Measurements from ENCODE around the gene CLEC2A.

The CLEC2A gene

DNA sequence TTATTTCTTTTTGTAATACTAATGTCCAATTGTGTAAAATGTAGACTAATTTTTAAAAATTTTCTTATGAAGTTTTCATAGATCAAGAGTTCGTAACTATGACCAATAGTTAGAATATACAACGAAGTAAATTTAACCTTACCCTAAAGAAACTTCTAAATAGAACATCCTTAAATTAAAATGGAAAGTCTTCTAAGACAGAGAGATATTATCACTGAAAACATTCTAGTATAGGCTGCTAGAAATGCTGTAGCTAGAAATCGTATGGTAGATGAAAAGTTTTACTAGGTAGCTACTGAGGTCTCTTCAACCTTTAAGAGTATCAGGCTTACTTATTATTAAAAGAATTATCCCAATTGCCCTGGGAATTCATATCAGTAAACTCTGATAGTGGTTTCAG lies 925 bp downstream of the CLEC2A start:
- no peak for DNase-seq

DNA sequence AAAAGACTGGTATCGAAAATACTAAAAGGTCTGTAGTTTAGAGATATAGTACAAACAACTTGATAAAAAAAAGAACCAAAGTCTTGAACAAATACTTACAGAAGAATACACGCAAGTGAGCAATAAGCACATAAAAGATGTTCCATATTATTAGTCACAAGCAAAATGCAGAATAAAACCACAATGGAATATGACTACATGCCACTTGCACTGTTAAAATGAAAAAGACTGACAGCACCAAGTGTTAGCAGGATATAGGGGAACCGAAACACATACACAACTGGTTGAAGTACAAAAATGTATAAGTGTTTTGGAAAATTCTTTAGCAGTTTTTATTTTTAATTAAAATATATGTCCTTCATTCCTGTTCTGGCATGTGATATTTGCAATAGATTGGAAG lies 3.6 kb downstream of the CLEC2A start:
- no peak for DNase-seq

DNA sequence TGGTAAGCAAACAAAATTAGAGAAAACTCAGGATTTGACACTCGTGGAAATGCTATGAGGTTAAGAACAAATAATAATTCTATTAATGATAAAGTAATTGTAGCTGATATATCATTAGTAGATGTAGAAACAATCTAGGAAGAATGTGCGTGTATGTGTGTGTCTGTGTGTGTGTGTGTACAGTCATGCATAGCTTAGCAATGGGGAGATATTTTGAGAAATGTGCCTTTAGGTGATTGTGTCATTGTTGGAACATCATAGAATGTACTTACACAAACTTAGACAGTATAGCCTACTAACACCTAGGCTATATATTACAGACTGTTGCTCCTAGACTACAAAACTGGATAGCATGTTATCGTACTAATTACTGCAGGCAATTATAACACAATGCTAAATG lies 5.3 kb downstream of the CLEC2A start:
- no peak for DNase-seq

DNA sequence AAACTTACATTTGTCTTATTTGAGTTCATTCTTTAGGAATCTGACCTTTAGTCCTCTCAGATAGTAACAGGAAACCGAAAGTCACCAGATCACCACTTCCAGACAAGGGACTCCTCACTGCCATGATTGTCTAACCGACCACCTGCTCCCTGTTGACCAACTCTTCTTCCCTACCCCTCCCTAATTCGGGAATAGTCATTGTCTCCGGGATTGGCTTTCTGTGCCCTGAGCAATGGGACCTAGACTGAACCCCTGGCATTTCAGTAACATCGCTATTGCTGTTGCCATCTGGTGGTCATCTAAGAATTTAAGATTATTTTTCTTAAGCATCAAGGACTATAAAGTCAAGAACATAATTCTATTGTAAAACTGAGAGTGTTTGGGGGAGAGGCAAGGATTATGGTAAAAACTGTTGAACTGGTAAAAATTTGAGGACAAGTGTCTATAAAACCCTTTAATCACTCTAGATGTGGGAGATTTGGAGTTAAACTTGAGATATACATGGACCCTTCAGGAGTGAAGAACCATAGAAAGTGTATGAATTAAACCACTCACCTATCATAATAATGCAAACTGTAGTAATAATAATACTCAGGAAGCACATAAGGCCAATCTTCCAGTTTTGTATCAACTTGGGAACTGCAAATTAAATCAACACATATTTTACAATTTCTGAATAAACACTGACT lies 6.3 kb downstream of the CLEC2A start:
- no peak for DNase-seq

DNA sequence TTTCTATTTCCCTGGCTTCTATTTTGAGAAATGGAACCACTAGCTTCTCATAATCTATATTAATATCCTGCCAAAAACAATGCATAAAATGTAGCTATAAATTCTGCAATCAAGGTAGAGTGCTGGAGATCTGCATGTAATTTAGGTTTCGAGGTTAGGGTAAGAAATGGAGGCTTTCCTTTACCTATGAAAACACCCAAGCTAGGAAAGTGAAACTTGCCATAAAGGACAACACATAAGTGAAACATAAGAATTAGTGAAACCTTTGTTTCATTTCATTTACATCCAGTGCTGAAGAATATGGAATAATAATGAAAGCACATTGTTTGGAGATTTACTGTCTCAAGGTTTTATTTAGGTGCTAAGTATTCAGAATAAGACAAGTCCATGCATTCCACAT lies 9.7 kb downstream of the CLEC2A start:
- no peak for DNase-seq

DNA sequence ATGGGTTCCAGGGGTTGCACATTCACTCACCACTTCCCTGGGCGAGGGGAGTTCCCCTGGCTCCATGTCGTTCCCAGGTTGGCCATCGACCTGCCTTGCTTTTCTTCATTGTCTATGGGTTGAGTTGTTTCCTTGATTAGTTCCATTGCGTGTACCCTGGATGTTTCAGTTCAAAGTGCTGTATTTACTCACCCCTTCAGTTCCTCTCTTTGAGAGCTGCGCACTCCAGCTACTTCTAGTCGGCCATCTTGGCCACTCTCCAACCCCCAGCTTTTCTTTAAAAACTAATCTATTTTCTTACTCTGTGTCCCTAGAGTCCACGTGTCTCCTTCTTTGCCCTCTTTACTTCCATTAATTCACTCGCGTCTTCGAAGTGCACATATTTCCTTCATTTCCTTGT lies 11.7 kb downstream of the CLEC2A start:
- DNase-seq = no peak

DNA sequence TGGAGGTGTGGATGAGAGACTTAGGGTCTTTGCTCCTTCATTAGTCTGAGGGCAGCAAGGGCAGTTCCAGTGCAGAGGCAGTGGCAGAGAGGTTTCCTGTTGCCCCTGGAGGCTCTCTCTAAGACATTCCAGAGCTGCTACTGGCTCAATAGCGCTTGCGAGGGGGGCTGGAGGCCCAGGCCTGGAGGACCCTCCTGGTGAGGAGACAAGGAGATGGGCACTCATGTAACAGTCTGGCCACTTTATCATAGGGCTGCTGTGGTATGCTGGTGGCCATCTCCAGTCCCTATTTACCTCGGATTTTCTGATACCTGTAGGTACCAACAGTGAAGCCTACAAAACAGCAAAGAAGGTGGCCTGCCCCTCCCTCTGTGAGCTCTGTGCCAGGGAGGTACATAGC lies 12.7 kb downstream of the CLEC2A start:
- DNase-seq = no peak

DNA sequence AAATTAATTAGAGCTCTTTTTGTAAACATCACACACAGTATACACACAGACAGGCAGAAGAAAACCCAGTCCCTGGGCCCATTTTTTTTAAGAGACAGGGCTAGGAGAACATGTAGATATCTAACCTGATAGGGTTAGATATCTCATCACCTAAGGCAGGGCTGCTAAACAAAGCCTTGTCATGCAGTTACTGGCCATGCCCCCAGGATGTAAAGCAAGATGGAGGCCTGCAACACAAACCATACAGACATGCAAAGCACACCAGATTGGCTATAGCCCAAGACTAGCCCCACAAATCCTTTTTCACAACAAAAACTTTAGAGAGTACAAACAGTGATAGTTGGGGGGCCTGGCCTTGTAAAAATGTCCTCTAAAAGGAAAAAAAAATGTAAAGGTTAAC lies 20.5 kb downstream of the CLEC2A start:
- DNase-seq = no peak

DNA sequence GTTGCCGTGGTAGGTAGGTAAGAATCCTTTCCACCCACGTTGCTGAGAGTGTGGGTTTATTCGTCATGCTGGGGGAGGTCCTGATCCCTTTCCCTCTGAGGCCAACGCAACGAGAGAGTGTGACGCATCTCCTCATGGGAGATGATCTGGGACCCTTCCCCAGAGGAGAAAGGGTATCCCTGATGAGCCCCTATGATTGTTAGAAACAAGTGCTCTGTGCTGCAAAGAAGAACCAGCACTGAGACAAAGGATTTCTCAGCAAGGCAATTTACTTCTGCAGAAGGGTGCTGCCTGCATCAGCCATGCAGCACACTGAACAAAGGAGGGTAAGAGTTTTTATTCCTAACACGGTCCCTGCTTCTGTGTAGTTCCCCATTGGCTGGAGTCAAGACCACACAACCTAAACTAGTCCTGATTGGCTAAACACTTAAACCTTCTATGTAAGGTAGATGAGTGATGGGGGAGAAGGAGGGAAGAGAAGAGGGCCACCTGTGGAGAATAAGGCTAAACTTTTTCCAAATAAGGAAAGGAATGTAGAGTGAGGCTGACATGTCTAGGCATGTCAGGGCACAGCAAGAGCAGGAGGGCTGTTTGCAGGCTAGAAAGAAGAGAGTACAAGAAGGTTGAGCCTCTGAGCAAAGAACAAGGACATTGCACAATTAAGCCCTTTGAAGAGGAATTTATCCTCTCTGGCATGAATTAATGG lies 21.3 kb downstream of the CLEC2A start:
- no peak for DNase-seq

DNA sequence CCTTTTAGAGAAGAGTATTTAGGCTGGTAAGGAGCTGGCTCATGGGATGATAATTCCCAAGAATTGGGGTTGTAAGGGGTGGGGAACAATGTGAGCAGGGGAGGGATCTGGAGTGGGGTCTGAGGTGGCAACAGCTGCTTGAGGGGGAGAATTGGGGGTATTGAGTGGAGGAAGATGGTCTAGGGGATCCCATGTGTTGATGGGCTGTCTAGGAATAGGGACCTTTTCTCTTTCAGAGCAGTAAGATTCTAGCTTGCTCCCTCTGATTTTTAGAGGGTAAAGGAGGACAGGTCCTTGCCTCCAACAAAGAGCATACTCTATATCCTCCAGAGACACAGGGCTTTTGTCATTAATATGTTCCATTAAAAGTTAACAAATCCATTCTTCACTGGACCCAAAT lies 22.4 kb downstream of the CLEC2A start:
- DNase-seq = no peak

DNA sequence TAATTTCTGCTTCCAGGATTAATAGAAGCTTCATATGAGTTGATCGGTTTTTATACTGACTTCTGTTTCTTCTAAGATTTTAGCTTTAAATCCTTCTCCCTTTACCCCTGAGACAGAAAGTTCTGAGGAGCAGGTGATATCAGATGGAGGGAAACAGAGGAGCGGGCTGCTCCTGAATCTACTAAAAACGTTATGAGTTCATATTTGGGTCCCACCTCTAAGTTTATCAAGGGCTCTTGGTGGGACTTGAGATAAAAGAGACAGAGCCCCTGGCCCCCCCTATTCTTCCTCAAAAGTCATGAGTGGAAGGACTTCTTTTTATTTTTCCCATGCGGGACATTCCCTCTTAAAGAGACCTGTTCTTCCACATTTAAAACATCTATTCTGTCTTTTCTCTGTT lies 23.8 kb downstream of the CLEC2A start:
- DNase-seq = no peak

DNA sequence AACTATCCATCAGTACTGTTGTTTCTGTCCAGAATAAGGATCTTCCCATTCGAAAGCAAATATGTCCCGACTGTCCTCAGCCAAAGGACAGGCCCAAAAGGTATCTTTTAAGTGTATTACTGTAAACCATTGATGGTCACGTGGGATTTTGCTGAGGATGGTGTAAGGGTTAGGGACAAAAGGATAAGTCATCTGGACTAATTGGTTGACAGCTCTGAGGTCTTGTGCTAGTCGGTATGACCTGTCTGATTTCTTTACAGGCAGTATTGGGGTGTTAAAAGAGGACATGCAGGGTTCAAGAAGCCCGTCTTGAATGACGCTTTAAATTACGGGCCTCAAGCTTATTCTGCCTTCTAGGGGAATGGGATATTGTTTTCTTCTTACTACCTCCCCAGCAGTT lies 24.4 kb downstream of the CLEC2A start:
- DNase-seq = no peak

DNA sequence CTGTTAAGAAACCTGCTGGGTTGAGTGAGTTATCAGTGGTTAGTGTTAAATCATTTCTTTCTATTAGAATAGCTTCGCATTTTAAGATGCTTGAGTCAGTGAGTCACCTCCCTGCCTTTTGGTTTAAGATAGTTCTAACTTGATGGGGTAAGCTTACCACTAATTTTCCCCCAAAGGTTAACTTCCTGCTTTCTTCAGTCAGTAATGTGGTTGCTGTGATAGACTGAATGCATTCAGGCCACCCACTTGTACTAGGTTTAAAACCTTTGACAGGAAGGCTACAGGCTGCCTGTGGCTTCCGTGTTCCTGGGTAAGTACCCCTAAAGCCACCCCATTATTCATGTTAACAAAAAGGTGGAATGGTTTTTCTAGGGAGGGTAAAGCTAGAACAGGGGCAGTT lies 25.3 kb downstream of the CLEC2A start:
- DNase-seq = peak; percentile 5

DNA sequence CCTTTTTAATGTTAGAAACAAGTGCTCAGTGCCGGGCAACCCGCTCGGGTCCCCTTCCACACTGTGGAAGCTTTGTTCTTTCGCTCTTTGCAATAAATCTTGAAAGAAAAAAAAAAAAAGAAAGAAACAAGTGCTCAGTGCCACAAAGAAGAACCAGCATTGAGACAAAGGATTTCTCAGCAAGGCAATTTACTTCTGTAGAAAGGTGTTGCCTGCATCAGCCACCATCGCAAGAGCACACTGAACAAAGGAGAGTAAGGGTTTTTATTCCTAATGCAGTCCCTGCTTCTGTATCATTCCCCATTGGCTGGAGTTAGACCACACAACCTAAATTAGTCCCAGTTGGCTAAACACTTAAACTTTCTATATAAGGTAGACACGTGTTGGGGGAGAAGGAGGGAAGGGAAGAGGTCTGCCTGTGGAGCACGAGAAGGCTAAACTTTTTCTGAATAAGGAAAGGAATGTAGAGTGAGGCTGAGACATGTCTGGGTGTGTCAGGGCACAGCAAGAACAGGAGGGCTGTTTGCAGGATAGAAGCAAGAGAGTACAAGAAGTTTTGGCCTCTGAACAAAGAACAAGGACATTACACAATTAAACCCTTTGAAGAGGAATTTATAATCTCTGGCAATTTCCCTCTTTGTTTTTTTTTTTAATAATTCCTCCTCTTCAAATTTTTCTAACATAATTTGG lies 29.5 kb downstream of the CLEC2A start:
- DNase-seq = no peak

DNA sequence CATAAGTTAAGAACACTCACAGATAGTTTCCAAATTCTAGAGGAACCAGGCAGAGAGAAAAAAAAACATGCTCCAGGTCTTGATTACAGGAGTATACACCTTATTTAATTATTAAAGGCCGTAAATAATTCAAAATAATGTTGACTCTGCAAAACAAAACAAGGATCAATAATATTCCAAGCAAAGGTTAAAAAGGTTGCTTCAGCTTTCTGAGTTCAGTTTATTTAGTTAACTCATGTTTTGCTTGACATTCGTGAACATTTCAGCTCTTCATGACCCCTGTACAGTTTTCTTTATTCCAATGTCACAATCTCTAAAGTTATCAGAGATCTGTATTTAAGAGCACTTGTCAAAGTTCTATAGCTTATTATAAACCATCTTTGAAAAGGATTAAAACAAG lies 31.2 kb downstream of the CLEC2A start:
- no peak for DNase-seq

DNA sequence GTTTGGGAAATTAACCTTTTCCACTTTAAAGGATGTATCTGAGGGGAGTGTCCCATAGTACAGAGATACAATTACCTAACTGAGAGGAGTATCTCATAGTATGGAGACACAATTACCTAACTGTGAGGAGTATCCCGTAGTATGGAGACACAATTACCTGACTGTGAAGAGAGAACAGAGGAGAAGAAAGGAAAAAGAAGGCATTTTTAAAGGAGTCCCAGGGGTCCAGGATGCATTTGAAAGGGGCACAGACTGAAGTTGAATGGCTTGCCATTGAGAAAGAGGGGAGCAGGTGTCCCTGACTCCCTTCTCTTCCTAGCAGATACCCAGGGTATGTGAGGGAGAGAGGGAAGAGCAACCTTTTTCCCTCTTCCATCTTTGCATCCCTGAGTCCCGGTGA lies 33.0 kb downstream of the CLEC2A start:
- no peak for DNase-seq

DNA sequence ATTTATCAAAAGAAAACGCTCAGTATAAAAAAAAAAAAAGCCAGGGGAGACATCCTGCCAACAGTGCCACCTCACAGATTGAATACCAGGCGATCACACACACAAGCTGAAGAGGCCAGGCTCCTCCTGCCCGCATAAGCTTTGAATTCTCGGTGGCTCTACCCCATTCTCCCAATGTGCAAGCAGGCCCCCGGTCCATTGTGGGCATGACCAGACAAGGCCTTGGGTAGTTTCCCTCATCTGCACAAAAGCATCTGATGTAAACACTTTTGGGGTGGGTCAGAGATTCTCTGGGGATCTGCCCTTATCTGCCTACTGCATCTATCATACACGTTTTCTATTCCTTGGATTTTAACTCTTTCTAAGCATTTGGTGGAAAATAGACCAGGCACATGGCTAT lies 34.6 kb downstream of the CLEC2A start:
- no peak for DNase-seq

DNA sequence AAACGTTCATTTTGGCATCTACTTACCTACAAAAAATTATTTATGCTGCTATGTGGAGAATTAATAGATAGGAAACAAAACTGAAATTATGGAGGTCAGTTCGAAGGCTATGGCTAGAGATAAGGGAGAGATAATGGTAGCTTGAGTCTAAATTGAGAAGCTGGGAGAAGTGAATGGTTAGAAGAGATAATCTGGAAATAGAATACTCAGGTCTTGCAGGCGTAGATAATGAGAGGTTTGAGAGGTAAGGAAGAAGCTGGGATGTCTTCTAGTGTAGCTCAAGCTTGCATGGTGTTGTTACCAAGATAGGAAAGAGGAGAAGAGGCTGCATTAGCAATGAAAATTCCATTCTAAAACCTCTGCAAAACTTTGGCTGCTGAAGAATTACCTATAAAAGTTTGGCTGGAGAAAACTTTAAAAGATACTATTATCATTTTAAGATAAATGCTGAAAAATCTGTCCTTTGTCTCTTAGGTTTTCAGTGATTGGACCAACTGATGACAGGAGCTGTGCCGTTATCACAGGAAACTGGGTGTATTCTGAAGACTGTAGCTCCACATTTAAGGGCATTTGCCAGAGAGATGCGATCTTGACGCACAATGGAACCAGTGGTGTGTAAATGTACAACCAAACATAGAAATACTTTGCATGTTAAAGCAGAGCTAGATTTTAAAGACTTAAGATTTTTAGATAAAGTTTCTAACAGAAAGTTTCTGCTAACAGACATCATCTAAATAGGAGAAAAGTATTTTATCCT lies 36.8 kb downstream of the CLEC2A start:
- DNase-seq = no peak

DNA sequence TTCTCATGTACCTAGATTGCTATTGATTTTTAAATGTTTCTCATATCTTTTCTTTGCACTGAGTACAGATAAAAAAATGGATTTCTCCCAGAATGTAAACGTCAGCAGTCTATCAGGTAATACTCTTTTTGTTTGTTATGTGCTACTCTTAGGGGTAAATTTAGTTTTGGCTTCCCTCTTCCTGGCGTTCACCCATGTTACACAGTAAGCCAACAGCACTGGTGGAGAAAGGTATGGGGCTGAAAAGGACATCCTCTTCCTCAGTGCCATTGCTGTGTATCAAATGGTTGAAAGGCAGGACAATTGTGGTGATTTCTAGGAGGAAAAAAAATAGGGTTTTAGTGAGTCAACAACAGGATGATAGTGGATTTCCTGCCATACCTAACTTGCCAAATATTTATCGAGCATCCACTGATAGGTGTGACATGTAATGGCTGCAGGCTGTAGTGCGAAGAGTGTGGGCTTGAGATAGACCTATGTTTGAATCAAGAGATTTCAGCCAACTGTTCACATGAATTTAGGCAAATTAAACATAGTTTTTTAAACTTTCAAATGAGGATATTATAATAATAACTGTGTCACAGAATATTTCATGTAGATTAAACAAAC lies 43.4 kb downstream of the CLEC2A start:
- DNase-seq = no peak

DNA sequence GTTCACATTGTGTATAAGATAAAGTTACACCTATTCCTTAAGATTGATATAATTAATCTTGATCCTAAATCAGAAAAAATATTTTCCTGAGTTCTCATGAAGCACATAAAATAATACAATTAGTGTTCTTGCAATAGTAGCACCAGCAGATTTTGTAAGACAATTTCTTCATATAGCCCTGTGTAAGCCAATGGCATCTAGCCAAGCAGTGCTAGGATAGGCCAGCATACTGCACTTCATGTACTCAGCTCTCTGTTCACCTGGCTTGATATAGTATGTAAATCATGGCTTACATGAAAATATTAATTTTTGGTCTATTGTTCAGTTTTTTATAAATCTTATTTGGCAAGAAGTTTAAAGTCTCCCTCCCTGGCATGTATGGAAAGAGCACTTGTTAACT lies 49.0 kb downstream of the CLEC2A start:
- no peak for DNase-seq

DNA sequence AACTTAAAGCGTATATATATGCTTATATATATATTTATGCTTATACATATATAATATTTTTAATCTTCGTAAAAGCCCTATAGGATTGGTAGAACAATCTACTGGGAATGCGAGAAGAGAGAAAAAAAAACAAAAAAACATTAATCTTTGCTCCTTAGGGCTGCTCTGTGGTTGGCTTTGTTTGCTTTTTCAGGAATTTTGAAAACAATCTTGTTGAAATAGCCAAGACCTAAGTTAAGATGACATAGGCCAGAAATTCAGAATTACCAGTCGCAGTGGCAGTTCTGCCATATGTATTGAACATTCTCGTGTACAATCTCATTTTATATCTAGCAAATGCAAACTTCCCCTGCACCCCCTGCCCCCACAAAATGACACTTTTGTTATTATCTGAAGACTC lies 50.2 kb downstream of the CLEC2A start:
- no peak for DNase-seq

DNA sequence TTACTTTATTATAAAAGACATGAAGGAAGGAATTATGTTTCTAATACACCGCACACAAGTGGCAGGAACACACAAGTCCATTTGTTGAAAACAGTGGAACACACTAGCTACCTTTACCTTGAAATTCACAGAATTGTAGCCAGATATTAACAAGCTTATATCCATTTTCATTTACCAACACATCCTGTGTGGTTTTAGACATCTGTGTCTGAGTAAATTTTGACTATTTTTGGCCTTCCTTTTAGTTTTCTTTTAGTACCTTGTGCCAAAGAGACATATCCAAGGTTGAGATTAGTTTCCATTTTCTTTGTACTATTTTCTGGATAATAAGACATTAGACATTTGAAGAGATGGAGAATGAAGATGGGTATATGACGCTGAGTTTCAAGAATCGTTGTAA lies 50.9 kb downstream of the CLEC2A start, which contains the start of gene KLRF2:
KLRF2 (plus strand) TSS at position 244 of the 400 bp plus-strand sequence; CDS start at position 351, 107 bp downstream.
- DNase-seq = no peak

DNA sequence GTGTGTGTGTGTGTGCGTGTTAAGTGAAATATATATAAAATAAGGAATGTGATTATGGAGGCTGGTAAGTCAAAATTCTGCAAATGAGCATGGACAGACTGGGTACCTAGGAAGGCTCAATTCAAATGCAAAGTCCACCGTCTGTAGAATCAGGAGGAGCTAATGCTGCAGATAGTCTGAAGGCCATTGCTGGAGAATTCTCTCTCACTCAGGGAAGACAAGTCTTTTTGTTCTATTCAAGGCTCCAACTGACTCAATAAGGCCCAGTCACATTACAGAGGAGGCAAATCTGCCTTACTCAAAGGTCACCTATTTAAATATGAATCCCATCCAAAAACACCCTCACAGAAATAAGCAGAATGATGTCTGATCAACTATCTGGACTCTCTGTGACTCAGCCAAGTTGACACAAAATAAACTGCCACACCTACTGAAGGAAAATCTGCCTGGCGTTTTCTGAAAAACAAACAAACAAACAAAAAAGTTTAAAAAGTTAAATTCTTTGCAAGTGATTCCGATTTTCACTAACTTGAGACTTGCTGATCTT lies 51.6 kb downstream of the CLEC2A start:
- DNase-seq = no peak

Measured in activated CD4-positive, alpha-beta T cell treated with anti-CD3 and anti-CD28 coated beads, Interleukin-2, amount 50 U/mL, for 1 hour (primary cell).